CD4-positive, alpha-beta T cell treated with Interleukin-4 for 1 hour (primary cell): ENCODE data around the gene CEMIP.

Experiments used
- DNase-seq, 2 donors: peaks; one replicate each; pipeline ENCODE4 v3.0.0-alpha.2; 2020 to 2022

Gene CEMIP

GRCh38 chr15:80988148-80988796 lies 209.1 kb downstream of the CEMIP start:
- no peak for DNase-seq

DNA sequence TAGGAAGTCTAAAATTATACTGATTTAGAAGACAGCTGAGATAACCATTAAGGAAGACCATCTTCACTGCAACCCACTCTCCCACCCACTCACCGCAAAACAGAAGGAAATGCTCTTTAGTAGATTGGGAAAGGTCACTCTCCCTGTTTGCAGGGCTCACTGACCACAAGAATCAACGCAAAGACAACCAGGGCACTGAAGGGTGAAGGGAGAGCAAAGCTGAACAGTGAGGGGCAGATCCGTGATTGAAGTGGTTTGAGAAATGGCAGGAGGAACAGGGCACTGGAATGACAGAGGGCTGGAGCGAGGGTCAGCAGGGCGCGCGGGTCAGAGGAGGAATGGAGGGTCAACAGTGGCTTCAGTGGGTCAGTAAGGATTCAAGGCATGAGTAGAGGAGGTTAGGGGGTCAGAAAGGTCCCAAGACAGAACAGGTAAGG lies 209.9 kb downstream of the CEMIP start:
- no peak for DNase-seq

- peak; percentile 95 to 96 for DNase-seq
Observed at GRCh38 chr15:80989518-80990478, 210.6 kb downstream of the CEMIP start, which contains the start of gene MESD. TSS of gene MESD (minus strand) at chr15:80989819. CDS start at chr15:80989791, 28 bp downstream.

DNA sequence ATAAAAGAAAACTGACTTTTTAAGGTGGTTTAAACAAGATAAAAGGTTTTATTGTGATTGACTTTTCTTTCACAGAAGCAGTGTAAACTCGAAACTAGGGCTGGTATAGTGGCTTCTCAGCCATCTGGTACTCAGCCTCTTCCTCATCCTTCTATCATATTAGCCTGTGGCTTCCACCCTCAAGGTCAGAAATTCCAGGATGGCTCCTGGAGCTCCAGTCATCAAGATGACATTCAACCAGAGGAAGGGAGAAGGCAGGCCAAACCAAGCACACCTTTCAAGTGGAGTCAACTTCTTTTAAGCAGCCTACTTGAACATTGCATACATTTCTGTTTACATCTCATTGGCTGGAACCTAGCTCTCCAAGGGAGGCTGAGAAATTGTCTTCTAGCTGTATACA lies 211.8 kb downstream of the CEMIP start:
- DNase-seq, result no peak

DNA sequence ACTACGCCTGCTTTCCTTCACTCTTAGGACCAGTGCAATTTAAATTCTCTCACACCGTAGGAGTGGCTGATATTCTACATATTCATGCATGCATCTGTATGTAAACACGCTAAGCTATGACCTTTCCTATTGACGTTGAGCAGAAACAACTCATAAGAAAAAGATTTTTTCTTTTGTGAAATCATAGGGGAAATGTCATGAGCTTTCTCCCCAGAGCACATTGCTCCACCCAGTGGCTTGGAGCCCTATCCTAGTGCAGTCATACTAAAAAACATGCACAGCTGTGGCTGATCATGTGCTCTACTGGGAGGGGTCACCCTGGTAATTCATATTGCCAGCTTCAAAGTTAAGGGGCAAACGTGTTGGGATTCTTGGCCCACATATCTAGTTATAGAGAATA lies 212.3 kb downstream of the CEMIP start:
- DNase-seq, result peak; percentile 17 to 22

DNA sequence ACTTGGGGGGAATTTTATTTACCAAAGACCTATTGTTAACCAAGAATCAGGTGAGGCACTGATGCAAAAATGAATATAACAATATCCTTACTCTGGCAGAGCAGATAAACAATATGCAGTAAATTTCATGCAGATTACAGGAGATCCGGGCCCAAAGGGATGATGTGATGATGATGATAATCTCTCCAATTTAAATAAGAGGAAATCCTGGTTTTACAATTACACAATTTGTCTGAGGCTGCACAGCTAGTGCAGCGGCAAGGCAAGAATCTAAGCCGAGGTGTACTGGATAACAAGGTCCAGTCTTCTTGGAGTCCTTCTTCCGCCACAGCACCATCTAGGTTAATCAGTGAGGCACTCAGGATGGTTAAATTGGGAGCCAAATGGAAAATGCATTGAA lies 212.8 kb downstream of the CEMIP start:
- no peak for DNase-seq

DNA sequence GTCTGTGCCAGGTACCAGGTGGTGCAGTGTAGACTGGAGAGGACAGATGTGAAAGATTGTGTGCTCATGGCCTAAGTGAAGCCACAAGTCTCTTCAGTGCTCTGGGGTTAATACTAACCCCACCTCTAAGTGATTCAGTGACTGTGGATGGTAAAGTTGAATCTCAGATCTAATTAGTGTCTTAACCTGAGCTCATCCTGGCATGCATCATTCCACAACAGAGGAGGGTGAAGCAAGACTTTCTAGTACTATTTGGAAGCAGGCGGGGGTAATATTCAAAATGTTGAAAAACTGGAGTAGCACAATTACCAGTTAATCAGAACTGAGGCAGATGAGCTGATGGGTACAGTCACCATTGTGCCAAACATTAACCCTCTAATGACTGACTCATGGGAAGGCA lies 213.3 kb downstream of the CEMIP start:
- DNase-seq, result no peak

- DNase-seq, result peak; percentile 19 to 33
Observed at GRCh38 chr15:80996247-80996646, 217.1 kb downstream of the CEMIP start.

DNA sequence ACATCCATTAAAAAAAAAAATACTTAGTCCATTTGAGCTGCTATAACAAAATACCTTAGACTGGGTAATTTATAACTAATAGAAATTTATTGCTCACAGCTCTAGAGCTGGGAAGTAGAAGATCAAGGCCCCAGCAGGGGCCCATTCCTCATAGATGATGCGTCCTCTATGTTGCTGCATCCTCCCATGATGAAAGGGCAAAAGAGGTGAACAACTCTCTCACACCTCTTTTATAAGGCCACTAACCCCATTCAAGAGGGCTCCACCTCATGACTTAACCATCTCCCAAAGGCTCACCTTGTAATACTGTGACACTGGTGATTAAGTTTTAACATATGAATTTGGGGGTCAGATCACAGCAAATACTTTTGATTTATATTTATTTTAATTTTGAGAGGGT lies 218.5 kb downstream of the CEMIP start:
- DNase-seq, result no peak

DNA sequence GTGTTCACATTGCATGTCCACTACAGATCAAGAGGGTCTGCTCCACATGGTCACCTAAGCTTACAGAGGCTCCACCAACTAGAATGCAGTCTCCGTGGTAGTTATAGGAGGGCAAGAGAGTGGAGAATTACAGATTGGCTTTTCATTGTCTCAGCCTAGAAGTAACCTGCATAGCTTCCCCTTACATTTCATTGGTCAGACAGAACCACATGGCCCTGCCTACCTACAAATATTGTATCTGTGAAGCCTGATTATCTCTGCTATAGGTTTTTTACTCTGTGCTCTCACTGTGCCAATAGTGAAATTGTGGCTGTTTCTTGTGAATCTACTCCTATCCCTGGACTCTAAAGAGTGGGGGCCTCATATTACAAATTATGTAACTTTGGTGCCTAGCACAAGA lies 219.1 kb downstream of the CEMIP start:
- peak in 1 of 2 donors; percentile 27 for DNase-seq

DNA sequence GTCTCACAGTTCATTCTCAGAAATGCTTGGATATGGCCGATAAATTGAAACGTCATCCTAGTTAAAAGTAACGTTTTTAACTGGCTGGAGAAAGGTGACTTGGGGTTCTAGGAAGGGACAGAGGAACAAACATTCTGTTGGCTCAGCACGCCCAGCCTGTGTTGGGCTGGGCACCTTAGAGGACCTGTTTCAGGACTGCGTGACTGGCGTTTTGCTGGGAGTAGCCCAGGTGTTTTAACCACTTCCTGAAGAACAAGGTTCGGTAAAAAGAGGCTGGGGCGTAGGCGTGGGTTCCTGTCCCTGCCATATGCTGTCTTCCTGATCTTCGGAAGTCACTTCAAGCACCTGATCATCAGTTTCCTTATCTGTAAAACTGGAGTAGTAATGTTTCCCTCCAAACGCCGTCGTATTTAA lies 220.5 kb downstream of the CEMIP start:
- DNase-seq, result peak; percentile 55 to 66

GRCh38 chr15:81000144-81000623 lies 221.0 kb downstream of the CEMIP start:
- no peak for DNase-seq

DNA sequence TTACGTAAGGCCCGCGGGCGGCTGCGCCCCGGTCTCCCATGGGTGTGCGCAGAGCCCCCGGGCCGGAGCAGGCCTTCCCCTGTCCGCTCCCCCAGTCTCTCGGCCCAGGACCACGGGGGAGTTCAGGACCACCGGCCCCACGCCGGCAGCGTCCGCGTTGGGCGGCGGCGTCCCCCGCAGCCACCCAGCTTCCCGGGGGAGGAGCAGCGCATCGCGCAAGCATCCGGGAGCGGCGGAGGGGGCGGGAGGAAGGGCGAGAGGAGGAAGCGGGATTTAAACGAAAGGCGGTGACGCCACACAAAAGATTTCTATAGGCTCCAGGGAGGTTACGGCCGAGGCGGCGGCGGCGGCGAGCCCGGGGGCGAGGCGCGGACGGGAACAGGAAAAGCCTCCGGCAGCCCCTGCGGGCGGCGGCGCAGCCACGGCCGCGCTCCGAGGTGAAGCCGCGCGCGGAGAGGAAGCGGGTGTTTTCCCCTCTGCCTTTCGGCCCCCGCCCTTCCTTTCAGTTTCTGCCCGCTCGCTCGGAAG lies 221.5 kb downstream of the CEMIP start, which contains the start of gene TLNRD1:
Gene TLNRD1 (plus strand): TSS at position 300 of the 528 bp plus-strand sequence. CDS start 1,349 bp downstream, outside the sequence.
- DNase-seq, result peak; percentile 87
